ENCODE measurements around the gene SYNPO.
A peak's percentile ranks its signal among the peaks of the same experiment; 100 is the strongest.

The SYNPO gene

GRCh38 chr5:150608991-150609390, 31.5 kb upstream of the SYNPO start:
- DNase-seq = no peak

- DNase-seq = no peak
Measured at GRCh38 chr5:150609843-150610584, 30.4 kb upstream of the SYNPO start.

- no peak for DNase-seq
Measured at GRCh38 chr5:150611026-150611425, 29.4 kb upstream of the SYNPO start.

- DNase-seq = no peak
Measured at GRCh38 chr5:150612405-150612804, 28.1 kb upstream of the SYNPO start.

GRCh38 chr5:150612905-150613670, 27.4 kb upstream of the SYNPO start:
- no peak for DNase-seq

GRCh38 chr5:150613991-150614660, 26.3 kb upstream of the SYNPO start:
- DNase-seq = no peak

- DNase-seq = no peak
Measured at GRCh38 chr5:150614661-150615060, 25.8 kb upstream of the SYNPO start.

- DNase-seq = no peak
Measured at GRCh38 chr5:150615141-150615699, 25.2 kb upstream of the SYNPO start.

- DNase-seq = no peak
Measured at GRCh38 chr5:150616024-150616470, 24.4 kb upstream of the SYNPO start.

- no peak for DNase-seq
Measured at GRCh38 chr5:150616506-150616905, 24.0 kb upstream of the SYNPO start.

- no peak for DNase-seq
Measured at GRCh38 chr5:150618163-150618562, 22.3 kb upstream of the SYNPO start.

GRCh38 chr5:150618588-150619281, 21.7 kb upstream of the SYNPO start:
- DNase-seq = peak; percentile 73

- DNase-seq = no peak
Measured at GRCh38 chr5:150619359-150620230, 20.9 kb upstream of the SYNPO start.

GRCh38 chr5:150621301-150621700, 19.2 kb upstream of the SYNPO start:
- DNase-seq = no peak

GRCh38 chr5:150622157-150622556, 18.3 kb upstream of the SYNPO start:
- DNase-seq = no peak

GRCh38 chr5:150623152-150623877, 17.1 kb upstream of the SYNPO start:
- DNase-seq = no peak

GRCh38 chr5:150623878-150624216, 16.6 kb upstream of the SYNPO start:
- no peak for DNase-seq

GRCh38 chr5:150624334-150625163, 15.9 kb upstream of the SYNPO start:
- no peak for DNase-seq

GRCh38 chr5:150625164-150625535, 15.3 kb upstream of the SYNPO start:
- DNase-seq = no peak
